Measurements from ENCODE around the gene PRPF40A.

The PRPF40A gene

DNA sequence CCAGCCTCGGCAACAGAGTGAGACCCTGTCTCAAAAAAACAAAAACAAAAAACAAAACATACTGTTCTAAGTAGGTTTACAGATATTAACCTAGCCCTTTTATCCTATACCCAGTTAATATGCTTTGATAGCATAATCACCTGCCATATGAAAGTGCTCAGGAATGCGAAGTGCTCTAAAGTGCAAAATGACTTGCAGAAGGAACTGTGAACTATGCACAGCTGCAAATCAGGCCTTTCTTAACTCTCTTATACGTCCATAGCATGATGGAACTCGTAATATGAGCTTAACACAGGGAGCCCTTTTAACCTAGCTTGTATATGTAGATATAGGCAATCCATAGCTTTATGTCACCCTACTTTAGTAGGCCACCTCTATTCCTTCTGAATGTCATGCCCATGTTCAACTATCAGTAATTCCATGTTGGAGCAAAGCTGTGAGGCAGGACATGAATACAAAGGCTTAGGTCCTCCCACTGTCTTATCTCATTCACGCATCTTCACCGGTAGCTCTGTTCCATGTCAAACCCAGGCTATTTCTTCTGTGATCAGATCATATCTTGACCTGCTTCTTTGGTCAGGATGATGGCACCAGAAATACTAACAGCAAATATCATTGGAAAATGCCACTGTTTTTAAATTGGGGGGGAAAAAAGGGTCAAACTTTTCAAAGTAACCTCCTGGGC lies 72.9 kb downstream of the PRPF40A start:
- no peaks in the 10 kb centered on the region for H3K27me3 ChIP-seq (ENCODE audit: insufficient read depth, poor library complexity, severe bottlenecking)
- no peak for DNase-seq (ENCODE audit: low read depth in 1 of 2, low spot score in 1 of 2)
- no peak overlapping the region for H3K4me3 ChIP-seq (replicated peaks; ENCODE audit: insufficient read depth, low read length)
- no peak overlapping the region for H3K27ac ChIP-seq (replicated peaks)
- no peak for TF ChIP-seq POLR2AphosphoS5 (IDR thresholded peaks at IDR 0.05; ENCODE audit: low read depth)
- no peak for TF ChIP-seq GABPA (IDR thresholded peaks at IDR 0.05; ENCODE audit: low read depth)
- TF ChIP-seq, protein P1, sequence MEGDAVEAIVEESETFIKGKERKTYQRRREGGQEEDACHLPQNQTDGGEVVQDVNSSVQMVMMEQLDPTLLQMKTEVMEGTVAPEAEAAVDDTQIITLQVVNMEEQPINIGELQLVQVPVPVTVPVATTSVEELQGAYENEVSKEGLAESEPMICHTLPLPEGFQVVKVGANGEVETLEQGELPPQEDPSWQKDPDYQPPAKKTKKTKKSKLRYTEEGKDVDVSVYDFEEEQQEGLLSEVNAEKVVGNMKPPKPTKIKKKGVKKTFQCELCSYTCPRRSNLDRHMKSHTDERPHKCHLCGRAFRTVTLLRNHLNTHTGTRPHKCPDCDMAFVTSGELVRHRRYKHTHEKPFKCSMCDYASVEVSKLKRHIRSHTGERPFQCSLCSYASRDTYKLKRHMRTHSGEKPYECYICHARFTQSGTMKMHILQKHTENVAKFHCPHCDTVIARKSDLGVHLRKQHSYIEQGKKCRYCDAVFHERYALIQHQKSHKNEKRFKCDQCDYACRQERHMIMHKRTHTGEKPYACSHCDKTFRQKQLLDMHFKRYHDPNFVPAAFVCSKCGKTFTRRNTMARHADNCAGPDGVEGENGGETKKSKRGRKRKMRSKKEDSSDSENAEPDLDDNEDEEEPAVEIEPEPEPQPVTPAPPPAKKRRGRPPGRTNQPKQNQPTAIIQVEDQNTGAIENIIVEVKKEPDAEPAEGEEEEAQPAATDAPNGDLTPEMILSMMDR (IDR thresholded peaks at IDR 0.05; ENCODE audit: insufficient read depth, low read length): no peak

DNA sequence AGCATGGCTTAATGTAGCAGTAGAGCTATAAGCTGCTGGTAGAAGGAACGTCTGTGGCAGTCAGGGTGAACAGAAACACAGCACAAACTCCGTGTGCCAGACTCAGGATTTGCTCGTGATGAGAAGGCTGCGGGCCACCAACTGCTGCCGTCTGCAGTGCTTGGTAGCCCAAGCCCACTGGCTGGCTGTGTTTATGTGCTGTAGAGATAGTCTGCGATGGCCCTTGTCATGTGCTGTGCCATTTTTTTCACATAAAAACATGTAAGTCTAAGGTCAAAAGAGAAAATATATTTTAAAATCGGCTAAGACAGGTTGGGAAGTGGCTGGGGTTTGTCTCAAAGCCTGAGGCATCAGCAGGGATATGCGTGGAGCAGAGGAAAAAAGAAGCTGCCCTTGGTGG lies 78.7 kb downstream of the PRPF40A start:
- Histone ChIP-seq H3K27ac (replicated peaks) (no peak overlapping the region), H3K4me3 (replicated peaks; ENCODE audit: insufficient read depth, low read length) (no peak overlapping the region), H3K27me3 (ENCODE audit: insufficient read depth, poor library complexity, severe bottlenecking) (no peaks in the 10 kb centered on the region)
- TF ChIP-seq POLR2AphosphoS5 (IDR thresholded peaks at IDR 0.05; ENCODE audit: low read depth) (no peak), GABPA (IDR thresholded peaks at IDR 0.05; ENCODE audit: low read depth) (no peak), SPI1 (IDR thresholded peaks at IDR 0.05; ENCODE audit: borderline replicate concordance, low read depth) (no peak)
- TF ChIP-seq, protein P1 (IDR thresholded peaks at IDR 0.05; ENCODE audit: insufficient read depth, low read length): no peak
- TF ChIP-seq, protein P2, sequence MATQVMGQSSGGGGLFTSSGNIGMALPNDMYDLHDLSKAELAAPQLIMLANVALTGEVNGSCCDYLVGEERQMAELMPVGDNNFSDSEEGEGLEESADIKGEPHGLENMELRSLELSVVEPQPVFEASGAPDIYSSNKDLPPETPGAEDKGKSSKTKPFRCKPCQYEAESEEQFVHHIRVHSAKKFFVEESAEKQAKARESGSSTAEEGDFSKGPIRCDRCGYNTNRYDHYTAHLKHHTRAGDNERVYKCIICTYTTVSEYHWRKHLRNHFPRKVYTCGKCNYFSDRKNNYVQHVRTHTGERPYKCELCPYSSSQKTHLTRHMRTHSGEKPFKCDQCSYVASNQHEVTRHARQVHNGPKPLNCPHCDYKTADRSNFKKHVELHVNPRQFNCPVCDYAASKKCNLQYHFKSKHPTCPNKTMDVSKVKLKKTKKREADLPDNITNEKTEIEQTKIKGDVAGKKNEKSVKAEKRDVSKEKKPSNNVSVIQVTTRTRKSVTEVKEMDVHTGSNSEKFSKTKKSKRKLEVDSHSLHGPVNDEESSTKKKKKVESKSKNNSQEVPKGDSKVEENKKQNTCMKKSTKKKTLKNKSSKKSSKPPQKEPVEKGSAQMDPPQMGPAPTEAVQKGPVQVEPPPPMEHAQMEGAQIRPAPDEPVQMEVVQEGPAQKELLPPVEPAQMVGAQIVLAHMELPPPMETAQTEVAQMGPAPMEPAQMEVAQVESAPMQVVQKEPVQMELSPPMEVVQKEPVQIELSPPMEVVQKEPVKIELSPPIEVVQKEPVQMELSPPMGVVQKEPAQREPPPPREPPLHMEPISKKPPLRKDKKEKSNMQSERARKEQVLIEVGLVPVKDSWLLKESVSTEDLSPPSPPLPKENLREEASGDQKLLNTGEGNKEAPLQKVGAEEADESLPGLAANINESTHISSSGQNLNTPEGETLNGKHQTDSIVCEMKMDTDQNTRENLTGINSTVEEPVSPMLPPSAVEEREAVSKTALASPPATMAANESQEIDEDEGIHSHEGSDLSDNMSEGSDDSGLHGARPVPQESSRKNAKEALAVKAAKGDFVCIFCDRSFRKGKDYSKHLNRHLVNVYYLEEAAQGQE (IDR thresholded peaks at IDR 0.05; ENCODE audit: insufficient replicate concordance, low read depth): no peak
- no peak for DNase-seq (ENCODE audit: low read depth in 1 of 2, low spot score in 1 of 2)

DNA sequence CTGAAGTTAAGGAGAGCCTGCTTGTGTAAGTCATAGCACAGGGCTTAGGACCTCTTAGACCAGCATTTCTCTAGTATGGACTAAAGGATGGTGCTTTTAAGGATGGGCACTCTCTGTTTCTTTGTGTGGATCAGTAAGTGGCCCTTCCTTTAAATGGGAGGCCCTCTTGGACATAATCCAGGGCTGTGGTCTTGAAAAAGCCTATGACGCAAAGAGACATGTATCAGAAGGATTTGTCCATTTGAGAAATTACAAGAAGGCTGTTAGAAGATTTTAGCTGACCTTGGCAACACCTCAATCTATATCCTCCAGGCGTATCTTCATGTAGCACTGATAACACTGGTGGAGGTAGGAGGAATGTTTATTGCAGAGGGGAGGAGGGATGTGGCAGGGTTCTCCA lies 79.2 kb downstream of the PRPF40A start:
- DNase-seq (ENCODE audit: low read depth in 1 of 2, low spot score in 1 of 2): no peak

More for the DNA sequence above, 79.2 kb downstream of the PRPF40A start:
- Histone ChIP-seq H3K27me3 (ENCODE audit: insufficient read depth, poor library complexity, severe bottlenecking) (no peaks in the 10 kb centered on the region), H3K4me3 (replicated peaks; ENCODE audit: insufficient read depth, low read length) (no peak overlapping the region), H3K27ac (replicated peaks) (no peak overlapping the region)
- TF ChIP-seq, protein P1 (IDR thresholded peaks at IDR 0.05; ENCODE audit: insufficient read depth, low read length): no peak
- TF ChIP-seq, protein P2 (IDR thresholded peaks at IDR 0.05; ENCODE audit: insufficient replicate concordance, low read depth): no peak
- TF ChIP-seq GABPA (IDR thresholded peaks at IDR 0.05; ENCODE audit: low read depth): no peak
- TF ChIP-seq POLR2AphosphoS5 (IDR thresholded peaks at IDR 0.05; ENCODE audit: low read depth): no peak
- no peak for TF ChIP-seq SPI1 (IDR thresholded peaks at IDR 0.05; ENCODE audit: borderline replicate concordance, low read depth)
